ENCODE data around the gene ARHGDIG. TPM values are rescaled to one million over a fixed set of nuclear protein-coding genes. Genes with fewer than 3 reads are reported as not detected.

Gene ARHGDIG
- total and polyA plus RNA-seq, 2 of the 4 experiments (the other 2 are of a cell fraction): 0.24 to 0.36 TPM

GRCh38 chr16:325375-326145 is 45.2 kb downstream of the ARHGDIG start:
- ChIA-PET CTCF (no interaction called here), POLR2A (ENCODE audit: unreplicated experiment) (no interaction called here)
- Histone ChIP-seq H2BK20ac (ENCODE audit: low read depth, low read length) (no peak overlapping the region), H2AK9ac (replicated peaks; ENCODE audit: low read depth, low read length, poor library complexity) (peak overlapping the region; percentile 44), H3K9me1 (ENCODE audit: insufficient read depth, low read length) (peaks cover 26% of the 10 kb centered on the region), H4K91ac (ENCODE audit: insufficient read depth, low read depth, low read length) (no peak overlapping the region), H4K20me1 (ENCODE audit: insufficient read depth, low read length) (peaks cover 79% of the 10 kb centered on the region), H3K4ac (ENCODE audit: low read depth, low read length) (no peak overlapping the region), H3K4me3 (ENCODE audit: insufficient read depth, low read depth, low read length) (no peak overlapping the region), H3K27ac (ENCODE audit: insufficient read depth, low read length) (no peak overlapping the region), H3K9ac (ENCODE audit: low read depth, low read length) (no peak overlapping the region), H2AK5ac (ENCODE audit: low read depth, low read length) (peak overlapping the region; percentile 28; the same call in 1 of the 2 replicates), H2BK120ac (ENCODE audit: low read depth, low read length) (no peak overlapping the region), H3K4me1 (ENCODE audit: control insufficient read depth, insufficient read depth, low read length) (peaks cover 9% of the 10 kb centered on the region), H3K36me3 (ENCODE audit: control insufficient read depth, insufficient read depth, low read length) (no peaks in the 10 kb centered on the region; the same call in 1 of the 2 replicates), H3K4me2 (ENCODE audit: low read depth, low read length) (no peak overlapping the region), H3K79me1 (ENCODE audit: low read depth in 1 of 2, low read length in 2 of 2) (peaks cover 30 to 69% of the 10 kb centered on the region in 2 experiments), H4K5ac (ENCODE audit: low read depth, low read length) (no peak overlapping the region), H4K8ac (ENCODE audit: low read depth in 2 of 2, low read length in 2 of 2) (no peak overlapping the region), H3K27me3 (ENCODE audit: control insufficient read depth, insufficient read depth, low read length) (no peaks in the 10 kb centered on the region), H3K56ac (ENCODE audit: extremely low read depth, insufficient read depth, low read length) (no peak overlapping the region), H2BK5ac (ENCODE audit: low read depth, low read length, poor library complexity, severe bottlenecking) (no peak overlapping the region), H3K9me3 (ENCODE audit: control insufficient read depth, insufficient read depth, low read length) (no peaks in the 10 kb centered on the region), H3K18ac (ENCODE audit: low read depth, low read length) (no peak overlapping the region), H2BK15ac (ENCODE audit: low read depth, low read length) (no peak overlapping the region), H2AFZ (replicated peaks; ENCODE audit: low read length, poor library complexity) (no peak overlapping the region), H3K14ac (replicated peaks; ENCODE audit: low read depth, low read length) (no peak overlapping the region), H3K23ac (ENCODE audit: low read depth, low read length) (no peak overlapping the region)
- WGBS, 2 experiments (ENCODE audit: extremely low coverage in 2 of 2, insufficient read length in 1 of 2): 94% methylated on average over 18 of the region's 28 CpGs; no CpG with 5 or more reads in 1 of the 2 experiments
- in situ Hi-C loops (cut with MboI; ENCODE audit: low sequenced_read_pairs): no loop called here
- intact Hi-C loops (cut with micrococcal nuclease): no loop called here
- BruUV-seq (replicated peaks): no TSS peak
- dilution Hi-C loops (cut with HindIII; ENCODE audit: low sequenced_read_pairs, unreplicated experiment): no loop called here
- DNase-seq (no peak), ATAC-seq (ENCODE audit: low read depth) (no peak)
- TF ChIP-seq RCOR1 (IDR thresholded peaks at IDR 0.05; ENCODE audit: insufficient replicate concordance, low read length) (no peak), MXI1 (IDR thresholded peaks at IDR 0.05; ENCODE audit: borderline replicate concordance, low read depth, low read length) (no peak), CHD1 (IDR thresholded peaks at IDR 0.05; ENCODE audit: low read depth, low read length) (no peak), CTCF (conservative IDR thresholded peaks at IDR 0.05; ENCODE audit: low read depth, low read length) (no peak), CEBPB (IDR thresholded peaks at IDR 0.05; ENCODE audit: low read depth, low read length) (no peak), MAZ (IDR thresholded peaks at IDR 0.05; ENCODE audit: borderline replicate concordance, low read depth, low read length) (no peak), SMC3 (IDR thresholded peaks at IDR 0.05; ENCODE audit: low read depth, low read length) (no peak), NFE2L2 (IDR thresholded peaks at IDR 0.05; ENCODE audit: low read depth, low read length) (no peak), MAFK (IDR thresholded peaks at IDR 0.05; ENCODE audit: low read depth, low read length) (no peak), RFX5 (IDR thresholded peaks at IDR 0.05; ENCODE audit: low read depth, low read length) (no peak), USF2 (IDR thresholded peaks at IDR 0.05; ENCODE audit: low read depth, low read length) (no peak), POLR2A (IDR thresholded peaks at IDR 0.05; ENCODE audit: low read depth, low read length) (no peak)
- TF ChIP-seq, protein P1, sequence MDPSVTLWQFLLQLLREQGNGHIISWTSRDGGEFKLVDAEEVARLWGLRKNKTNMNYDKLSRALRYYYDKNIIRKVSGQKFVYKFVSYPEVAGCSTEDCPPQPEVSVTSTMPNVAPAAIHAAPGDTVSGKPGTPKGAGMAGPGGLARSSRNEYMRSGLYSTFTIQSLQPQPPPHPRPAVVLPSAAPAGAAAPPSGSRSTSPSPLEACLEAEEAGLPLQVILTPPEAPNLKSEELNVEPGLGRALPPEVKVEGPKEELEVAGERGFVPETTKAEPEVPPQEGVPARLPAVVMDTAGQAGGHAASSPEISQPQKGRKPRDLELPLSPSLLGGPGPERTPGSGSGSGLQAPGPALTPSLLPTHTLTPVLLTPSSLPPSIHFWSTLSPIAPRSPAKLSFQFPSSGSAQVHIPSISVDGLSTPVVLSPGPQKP (IDR thresholded peaks at IDR 0.05; ENCODE audit: borderline replicate concordance, low read depth, low read length): no peak
